Endometrial microvascular endothelial cells (primary cell): Measurements from ENCODE around the gene ZCCHC14. TPM values are rescaled to one million over a fixed set of nuclear protein-coding genes. Genes with fewer than 3 reads are reported as not detected.

Experiments
- in situ Hi-C: cut with HindIII; loops from 2 replicates; pipeline ENCODE4 v1.10.0; 2017; ENCODE audit warnings: low sequenced_read_pairs, low pct_unique_long_range_greater_than_20kb; ENCODE audit errors: inconsistent ontology term
- total RNA-seq: library from RNA; depleted of rRNA; stranded (reverse); fragments of >200 nt; gene quantifications from one replicate; pipeline ENCODE4 v1.2.3, GENCODE V29; 2015; ENCODE audit errors: inconsistent ontology term

Gene ZCCHC14
- total RNA-seq, 1 donor from 2014 or later: 3.7 TPM

DNA sequence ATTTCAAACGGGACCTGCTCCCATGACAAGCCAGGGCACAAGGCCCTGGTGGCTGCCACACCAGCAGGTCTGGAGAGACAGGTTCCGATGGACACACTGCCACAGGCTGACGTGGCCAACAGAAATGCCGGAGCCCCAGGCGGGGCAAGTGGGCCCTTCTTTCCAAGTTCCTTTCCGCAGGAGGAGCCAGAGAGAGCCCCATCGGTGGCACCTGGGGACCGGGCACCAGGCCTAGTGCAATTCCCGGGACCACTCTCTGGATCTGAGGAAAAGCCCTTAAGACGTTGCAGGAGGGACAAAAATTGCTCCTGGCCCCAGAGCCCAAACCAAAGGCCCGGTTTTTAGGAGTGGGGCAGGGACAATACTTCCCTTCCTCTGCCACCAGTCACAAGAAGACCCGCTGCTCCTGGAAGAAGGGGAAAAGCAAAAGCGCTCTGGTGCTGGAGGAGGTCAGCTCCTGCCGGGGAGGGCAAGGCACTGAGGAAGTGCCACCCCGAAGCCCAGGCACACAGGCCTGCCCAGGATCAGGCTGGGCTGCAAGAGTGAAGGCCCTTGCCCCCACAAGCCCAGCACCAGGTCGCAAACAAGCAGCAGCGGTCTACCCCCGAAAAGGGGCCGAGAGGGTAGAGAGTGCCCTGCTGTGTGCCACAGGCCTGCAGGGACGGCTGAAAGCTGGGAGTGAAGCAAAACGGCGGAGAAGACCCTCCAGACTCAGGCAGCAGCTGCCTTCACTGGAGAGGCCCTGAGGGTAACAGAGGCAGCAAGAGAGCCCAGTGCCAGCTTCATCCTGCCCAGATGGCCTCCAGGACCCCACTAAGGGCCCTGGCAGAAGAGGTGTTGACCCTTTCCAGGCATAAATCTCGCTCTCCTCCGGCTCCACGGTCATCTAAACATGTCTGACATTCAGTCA is 71.6 kb downstream of the ZCCHC14 start:
- in situ Hi-C loops: no loop called here

DNA sequence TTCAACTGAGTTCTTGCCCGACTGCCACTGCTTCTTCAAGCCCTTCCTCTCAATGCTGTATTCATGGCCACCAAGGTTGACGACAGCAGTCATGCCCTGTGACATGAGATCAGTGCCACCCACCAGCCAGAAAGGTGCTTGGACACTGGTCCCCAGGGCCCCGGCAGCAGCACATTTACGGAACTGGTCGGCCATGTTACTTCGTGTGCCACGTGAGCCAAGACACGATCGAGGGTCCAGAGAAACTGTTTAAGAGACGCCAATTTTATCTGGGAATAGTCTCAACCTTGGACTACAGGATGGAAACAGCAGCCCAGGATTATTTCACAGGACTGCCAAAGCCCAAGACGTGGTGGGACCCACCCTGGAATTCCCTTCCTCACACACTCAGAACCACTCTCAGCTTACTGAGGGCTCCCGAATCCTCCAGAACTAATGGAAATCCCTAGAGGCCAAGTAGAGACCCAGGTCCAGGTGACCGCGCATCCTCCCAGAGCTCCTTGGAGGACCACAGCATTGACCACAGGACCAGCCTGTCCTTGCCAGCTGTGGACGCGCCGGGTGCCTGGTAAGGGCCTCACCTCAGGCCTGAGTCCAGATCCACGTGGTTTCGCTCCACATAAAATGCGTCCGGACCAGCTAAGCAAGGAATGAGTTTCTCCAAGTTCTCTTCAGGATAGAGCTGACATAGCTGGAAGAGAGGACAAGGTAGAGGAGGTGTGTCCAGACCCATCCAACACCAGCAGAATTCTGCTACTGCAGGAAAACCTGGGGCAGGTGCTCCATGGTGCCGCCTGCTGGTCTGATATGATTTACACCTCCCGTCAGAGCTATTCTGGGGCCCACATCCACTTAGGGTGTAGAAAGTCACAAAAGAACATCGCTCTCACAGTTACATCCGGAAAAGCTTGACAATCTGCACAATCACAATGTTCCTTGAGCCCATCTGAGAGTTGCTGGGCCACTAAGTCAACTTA is 72.5 kb downstream of the ZCCHC14 start:
- in situ Hi-C loops: no loop called here

DNA sequence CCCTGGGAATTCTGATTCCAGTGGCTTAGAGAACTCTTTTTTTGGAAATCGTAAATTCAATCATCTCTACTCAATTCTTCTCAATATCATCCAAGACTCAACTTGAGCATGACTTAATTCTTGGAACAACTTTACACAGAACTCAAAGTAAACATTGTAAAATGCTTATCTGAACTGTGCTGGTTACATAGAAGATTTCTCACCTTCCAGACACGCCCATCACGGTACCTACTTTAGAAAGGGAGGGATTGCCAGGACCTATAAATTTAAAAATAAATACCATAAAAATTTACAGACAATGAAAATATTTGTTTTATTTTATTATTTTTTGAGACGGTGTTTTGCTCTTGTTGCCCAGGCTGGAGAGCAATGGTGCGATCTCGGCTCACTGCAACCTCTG is 74.2 kb downstream of the ZCCHC14 start:
- in situ Hi-C loops: no loop called here

DNA sequence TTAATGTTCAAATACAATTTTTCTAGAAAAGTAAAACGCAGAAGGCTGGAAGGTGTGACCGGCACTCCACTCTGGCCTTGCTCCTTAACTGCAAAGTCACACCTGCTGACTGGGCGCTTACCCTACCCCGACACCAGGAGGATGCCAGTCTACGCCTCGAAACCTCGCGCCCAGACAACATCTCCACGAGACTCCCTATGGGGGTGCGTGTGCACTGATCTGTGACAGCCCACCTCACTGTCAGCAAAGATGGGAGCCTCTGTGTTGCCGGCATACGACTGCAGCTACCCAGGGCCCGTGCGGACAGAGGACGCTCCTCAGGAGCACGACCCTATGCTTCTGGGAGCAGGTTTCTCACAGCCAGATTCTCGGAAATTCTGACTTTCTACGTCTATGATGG is 74.6 kb downstream of the ZCCHC14 start:
- in situ Hi-C loops: no loop called here

DNA sequence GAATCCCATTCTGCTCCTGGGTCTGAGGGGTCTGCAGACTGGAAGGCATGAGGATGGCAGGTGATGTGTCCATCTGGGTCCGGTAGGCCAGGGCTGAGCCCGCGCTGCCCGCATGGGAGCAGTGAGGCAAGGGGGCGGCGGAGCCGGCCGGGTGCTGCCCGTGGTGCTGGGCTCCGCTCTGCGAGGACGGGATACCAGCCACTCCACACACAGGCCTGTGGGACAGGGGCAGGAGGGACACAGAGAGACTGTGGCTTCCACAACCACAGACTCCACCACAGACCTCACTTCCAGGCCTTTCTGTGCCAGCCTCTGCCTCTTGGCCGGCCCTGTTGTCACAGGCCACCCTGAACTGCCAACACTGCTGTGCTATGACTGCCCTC is 75.3 kb downstream of the ZCCHC14 start:
- in situ Hi-C loops: no loop called here

DNA sequence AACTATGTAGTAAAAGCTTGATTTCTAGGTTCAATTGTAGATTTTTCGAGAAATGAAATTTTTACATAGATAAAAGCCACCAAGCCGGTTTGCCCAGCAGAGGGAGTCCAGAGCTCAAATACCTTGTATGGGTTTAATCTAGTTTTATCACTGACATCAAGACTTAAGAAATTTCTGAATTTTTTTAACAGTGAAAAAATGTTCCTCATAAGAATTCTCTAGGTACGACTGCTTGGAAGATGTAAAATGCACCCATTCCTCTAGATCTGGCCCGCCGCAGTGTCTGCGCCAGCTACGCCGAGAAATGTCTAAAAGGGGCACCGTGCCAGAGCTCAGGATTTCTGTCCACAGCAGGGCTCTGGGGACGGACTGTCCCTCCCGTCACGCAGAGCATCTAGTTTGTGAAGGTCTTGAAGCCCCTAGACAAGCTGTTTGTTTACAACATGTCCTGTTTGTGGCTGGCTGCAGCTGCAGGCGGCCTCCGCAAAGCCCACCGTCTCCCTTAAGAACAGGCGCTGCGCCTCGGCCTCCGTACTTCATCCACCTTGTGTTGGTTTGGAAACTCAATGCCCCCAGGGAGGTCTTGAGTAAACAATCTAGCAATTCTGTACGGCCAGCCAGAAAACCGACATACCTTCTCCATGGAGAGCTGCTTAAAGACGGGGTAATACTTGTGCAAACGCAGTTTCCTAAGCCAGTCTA is 75.8 kb downstream of the ZCCHC14 start:
- in situ Hi-C loops: no loop called here

DNA sequence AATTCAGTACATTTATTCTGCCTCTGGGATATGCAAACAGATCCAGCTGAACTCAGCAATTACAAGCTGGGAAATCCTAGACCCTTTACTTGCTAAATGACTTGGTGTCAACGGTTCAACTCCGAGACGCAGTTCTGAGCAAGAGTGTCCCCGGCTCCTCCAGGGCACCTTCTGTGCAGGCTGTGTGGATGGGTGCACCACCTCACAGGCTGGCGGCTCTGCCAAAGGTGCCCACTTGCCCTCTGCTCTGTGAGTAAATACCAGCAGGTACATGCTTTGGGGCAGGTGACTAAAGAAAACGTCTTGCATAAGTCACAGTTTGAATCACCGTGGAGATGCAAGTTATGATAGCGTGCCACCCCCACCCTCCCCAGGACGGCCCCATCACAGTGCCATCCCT is 77.4 kb downstream of the ZCCHC14 start:
- in situ Hi-C loops: no loop called here

DNA sequence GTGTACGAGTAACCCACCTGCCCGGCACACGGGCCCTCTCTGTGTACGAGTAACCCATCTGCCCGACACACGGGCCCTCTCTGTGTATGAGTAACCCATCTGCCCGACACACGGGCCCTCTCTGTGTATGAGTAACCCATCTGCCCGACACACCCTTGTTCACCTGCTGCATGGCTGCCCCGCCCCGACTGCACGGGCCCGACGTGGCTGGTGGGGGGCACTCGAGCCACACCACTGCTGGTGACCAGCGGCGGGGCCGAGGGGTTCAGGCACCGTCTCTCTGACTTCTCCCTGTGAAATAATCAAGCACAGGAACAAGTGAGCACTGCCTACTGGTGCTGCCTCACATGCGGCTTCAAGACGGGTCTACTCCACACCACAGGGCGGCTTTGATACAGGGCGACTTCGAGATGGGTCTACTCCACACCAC is 78.6 kb downstream of the ZCCHC14 start:
- in situ Hi-C loops: no loop called here

DNA sequence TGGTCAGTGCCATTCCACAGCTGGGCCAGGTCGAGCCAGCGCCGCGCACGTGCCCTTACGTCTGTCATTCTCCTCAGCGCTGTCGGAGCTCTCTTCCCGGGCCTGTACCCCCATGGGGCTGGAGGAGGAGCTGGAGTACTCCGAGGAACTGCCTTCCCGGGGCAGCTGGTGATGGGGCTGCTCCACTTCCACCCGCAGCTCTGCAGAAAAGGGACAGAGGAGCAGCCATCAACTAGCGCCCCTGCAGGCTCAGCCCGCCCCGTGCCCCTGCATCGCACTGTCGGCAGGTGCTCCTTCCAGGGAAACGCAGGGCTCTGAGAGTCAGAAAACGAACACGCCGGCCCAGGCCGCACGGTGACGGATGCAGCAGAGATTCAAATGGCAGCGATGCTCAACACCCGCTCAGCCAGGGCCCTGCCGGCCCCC is 79.8 kb downstream of the ZCCHC14 start:
- in situ Hi-C loops: no loop called here

DNA sequence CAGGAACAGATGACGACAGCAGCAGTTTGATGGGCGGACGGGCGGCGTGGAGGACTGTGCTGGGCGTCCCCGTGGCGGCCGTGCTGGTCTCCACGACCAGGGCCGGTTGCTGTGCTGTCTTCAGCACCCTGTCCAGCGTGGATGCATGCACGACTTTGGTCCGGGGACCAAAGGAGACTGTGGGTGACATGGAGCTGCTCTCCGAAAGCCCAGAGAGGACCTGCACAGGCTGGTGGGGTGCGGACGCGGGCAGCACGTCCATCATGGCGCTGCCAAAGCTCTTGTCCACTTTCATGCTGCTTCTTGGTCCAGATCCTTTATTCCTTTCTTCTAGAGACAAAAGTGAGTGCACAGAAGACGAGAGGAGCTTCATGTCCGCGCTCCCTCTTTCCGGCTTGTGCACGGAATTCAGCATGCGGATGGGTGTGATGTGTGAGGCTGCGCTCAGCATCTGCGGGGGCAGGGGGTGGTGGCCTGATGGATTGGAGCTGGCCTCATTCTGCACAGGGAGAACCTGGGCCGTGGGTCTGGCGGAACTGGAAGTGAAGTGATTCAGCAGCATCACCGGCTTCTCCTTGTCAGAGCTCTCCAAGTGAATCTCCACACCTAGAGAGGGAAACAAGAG is 80.3 kb downstream of the ZCCHC14 start:
- in situ Hi-C loops: no loop called here

DNA sequence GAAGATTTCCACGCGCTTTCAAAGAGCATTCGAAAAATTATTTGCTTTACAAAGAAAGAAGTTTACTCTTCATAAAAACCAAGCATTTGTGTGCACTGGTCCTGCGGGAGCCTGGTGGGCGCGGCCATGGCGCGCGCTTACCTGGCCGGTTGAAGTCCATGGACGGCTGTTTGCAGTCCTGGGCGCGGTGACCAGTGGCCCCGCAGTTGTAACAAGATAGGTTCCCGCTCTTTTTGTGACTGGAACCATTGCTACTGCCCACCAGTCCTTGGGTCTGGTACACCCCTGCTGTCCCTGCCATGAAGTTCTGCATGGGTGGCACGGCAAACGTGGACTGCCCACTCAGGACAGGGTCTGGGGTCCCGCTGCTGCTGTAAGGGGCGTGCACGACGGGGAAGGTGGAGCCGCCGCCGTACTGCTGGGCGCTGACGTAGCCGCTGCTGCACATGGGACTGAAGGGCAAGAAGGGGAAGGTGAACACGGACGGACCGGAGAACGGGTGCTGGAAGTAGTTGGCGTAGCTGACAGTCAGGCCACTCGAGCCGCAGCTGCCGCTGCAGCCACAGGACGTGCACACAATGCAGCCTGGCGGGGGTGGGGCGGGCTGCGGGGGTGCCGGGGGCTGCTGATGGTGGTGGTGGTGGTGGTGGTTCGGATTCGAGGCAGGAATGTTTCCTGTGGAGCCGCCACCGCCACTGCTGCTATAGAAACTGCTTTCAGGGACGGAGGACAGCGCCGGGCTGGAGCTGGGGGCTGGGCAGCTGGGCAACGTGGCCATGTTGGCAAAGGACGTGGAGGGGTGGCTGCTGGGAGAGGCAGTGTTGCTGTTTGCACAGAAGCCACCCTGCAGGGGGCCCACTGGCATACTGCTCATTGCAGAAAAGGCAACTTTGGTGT is 81.2 kb downstream of the ZCCHC14 start:
- in situ Hi-C loops: no loop called here

DNA sequence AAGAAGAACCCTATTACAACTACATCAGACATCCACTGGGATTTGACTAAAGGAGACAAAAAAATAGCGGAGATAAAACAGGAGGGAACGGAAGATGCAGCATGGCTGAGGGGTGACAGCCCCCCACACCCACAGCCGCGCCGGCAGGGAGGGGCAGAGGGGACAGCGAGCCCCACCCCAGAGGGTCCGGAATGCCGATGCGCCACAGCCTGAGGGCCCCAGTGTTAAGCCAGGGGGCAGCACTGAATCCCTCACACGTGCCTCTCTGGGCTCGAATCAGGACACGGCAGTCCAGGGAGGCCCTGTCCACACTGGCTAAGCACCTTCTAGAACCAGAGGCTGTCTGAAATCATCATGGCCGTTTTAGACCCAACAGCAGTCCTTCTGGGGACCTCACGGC is 81.9 kb downstream of the ZCCHC14 start:
- in situ Hi-C loops: no loop called here

DNA sequence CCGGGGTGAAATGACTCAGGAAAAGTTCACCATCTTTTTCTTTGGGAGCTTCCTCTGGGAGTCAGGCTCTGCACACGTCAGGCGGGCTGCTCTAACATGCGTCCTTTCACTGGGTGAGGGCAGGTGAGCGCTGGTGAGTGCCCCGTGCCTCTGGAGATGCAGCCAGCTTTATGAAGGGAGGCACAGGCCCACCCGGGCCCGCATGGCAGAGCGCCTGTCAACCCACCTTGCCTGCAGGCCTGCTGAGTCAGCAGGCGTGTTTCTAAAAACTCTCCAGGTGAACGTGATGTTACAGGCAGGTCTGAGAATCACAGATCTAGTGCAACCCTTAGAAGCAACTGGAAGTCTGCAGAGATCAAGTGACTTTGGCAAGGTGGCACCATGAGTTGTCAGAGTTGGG is 82.3 kb downstream of the ZCCHC14 start:
- in situ Hi-C loops: no loop called here

DNA sequence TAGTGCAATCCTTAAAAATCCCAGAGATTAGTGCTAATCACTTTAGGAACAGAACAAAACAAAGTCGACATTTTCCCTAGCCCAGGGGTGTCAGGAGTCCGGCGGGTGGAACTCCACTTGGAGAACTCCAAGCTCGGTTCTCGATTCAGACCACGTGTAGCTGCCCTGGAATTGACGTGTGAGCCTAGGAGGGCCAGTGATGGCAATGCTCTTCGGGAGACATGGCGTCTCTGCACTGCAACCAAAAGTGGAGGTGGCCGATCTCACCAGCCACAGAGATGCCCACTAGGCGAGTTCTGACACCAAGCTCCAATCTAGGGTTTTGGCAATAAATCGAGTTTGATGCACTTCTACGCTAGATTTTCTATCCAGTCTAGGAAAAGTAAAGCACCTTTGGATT is 83.0 kb downstream of the ZCCHC14 start:
- in situ Hi-C loops: no loop called here

DNA sequence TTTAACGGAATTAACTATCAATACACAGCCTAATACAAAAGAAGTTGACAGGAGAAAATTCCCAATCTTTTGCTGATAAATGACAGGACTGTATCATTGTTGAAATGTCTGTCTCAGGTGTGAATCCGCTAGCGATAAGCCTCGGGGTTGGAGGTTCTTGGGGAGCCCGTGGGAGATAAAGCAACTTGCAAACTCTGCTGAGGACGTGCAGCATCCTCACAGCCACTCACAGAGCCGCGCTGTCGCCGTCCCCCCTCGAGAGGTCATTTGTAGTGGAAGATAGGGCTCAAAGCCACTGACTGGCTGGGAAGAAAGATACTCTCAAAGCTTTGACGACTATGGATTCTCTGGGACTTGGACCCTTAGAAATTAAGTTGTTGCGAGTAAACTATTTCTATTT is 83.7 kb downstream of the ZCCHC14 start:
- in situ Hi-C loops: no loop called here

DNA sequence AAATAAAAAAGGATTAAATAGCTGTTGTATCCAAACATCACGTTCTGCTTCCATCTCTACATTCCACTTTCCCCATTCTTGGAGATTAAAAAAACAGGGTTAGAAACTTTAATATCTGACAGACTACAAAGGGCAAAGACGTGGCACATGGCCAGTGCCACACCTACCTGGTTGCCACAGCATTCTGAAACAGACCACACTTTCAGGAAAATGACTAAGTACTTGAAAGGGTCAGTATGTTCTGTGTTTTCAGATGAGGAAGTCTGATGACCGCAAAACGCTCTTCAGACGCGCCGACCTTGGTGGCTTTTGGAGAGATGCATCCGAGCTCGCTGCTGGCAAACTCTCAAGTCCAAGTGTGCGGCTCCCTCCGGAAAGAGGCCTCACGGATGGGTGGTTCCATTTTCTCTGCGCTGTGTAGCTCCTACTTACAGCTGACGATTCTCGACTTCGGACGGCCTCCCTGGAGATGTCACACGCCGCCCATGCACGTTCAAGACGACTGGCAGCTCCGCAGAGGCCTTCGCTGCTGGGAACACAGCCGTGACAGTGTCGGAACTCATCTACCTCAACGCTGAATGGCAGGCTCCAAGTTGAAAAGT is 85.2 kb downstream of the ZCCHC14 start:
- in situ Hi-C loops: no loop called here

DNA sequence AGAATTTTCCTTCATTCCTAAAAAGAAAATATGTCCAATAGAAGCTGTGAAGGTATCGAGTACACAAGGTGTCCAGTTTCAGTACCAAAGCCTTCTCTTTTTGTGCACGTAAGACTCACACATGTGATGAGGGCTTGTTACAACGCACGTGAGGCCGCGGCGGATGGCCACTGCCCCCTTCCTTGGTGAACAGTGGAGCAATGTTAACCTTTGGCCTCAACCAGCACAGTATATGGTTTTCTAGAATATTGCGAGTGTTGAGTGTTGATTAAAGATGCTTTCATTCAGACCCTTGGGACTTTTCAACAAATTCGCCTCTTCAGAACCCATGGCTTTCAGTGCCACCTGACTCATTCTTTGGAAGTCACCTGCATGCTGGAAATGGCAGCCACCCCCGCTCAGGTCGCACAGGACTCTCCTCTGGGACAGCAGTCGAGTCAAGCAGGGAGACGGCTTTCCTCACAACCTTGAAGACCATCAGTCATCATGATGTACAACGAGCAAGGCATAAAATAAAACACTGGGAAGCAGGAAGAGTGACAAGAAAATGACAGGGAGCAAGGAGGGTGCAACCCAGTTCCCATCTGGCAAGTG is 86.2 kb downstream of the ZCCHC14 start:
- in situ Hi-C loops: no loop called here
